ENCODE measurements around the gene TYMS.
A peak's percentile ranks its signal among the peaks of the same experiment; 100 is the strongest.

The TYMS gene

GRCh38 chr18:641224-641623 lies 16.2 kb upstream of the TYMS start:
- H3K4me3 ChIP-seq, result no peak overlapping the region
- no peak overlapping the region for H3K27ac ChIP-seq

GRCh38 chr18:644395-645004 lies 13.0 kb upstream of the TYMS start:
- Histone ChIP-seq H3K27ac (no peak overlapping the region), H3K4me3 (no peak overlapping the region)

GRCh38 chr18:647304-647703 lies 10.1 kb upstream of the TYMS start:
- Histone ChIP-seq H3K4me3 (no peak overlapping the region), H3K27ac (no peak overlapping the region)

- H3K4me3 ChIP-seq, result no peak overlapping the region
- no peak overlapping the region for H3K27ac ChIP-seq
Measured at GRCh38 chr18:649341-649740, 8.1 kb upstream of the TYMS start.

- H3K27ac ChIP-seq, result no peak overlapping the region
- H3K4me3 ChIP-seq, result no peak overlapping the region
Measured at GRCh38 chr18:650428-650858, 7.0 kb upstream of the TYMS start.

GRCh38 chr18:652131-652530 lies 5.3 kb upstream of the TYMS start:
- Histone ChIP-seq H3K27ac (no peak overlapping the region), H3K4me3 (no peak overlapping the region)

GRCh38 chr18:653512-653911 lies 3.9 kb upstream of the TYMS start:
- no peak overlapping the region for H3K4me3 ChIP-seq
- no peak overlapping the region for H3K27ac ChIP-seq

GRCh38 chr18:654601-655000 lies 2.9 kb upstream of the TYMS start:
- Histone ChIP-seq H3K4me3 (no peak overlapping the region), H3K27ac (no peak overlapping the region)

GRCh38 chr18:655445-655844 lies 2.0 kb upstream of the TYMS start:
- Histone ChIP-seq H3K27ac (no peak overlapping the region), H3K4me3 (no peak overlapping the region)

- peak overlapping the region; percentile 60 to 86 (median 74) for H3K4me3 ChIP-seq
- peak overlapping the region in 16 of 21 experiments; percentile 2 to 74 (median 50) for H3K27ac ChIP-seq
Measured at GRCh38 chr18:658001-658946, 821 bp downstream of the TYMS start.

GRCh38 chr18:658947-659533 lies 1.6 kb downstream of the TYMS start:
- Histone ChIP-seq H3K4me3 (peak overlapping the region; percentile 60 to 86 (median 74)), H3K27ac (peak overlapping the region in 3 of 21 experiments; percentile 15 to 74 (median 73))

GRCh38 chr18:659597-659996 lies 2.1 kb downstream of the TYMS start:
- Histone ChIP-seq H3K27ac (no peak overlapping the region), H3K4me3 (no peak overlapping the region)

- Histone ChIP-seq H3K27ac (no peak overlapping the region), H3K4me3 (no peak overlapping the region)
Measured at GRCh38 chr18:662197-662596, 4.7 kb downstream of the TYMS start.

- Histone ChIP-seq H3K27ac (no peak overlapping the region), H3K4me3 (no peak overlapping the region)
Measured at GRCh38 chr18:666177-666576, 8.7 kb downstream of the TYMS start.

GRCh38 chr18:666628-667027 lies 9.2 kb downstream of the TYMS start:
- Histone ChIP-seq H3K4me3 (no peak overlapping the region), H3K27ac (no peak overlapping the region)

GRCh38 chr18:668260-668659 lies 10.8 kb downstream of the TYMS start:
- Histone ChIP-seq H3K27ac (no peak overlapping the region), H3K4me3 (no peak overlapping the region)

- Histone ChIP-seq H3K4me3 (no peak overlapping the region), H3K27ac (no peak overlapping the region)
Measured at GRCh38 chr18:669077-669476, 11.6 kb downstream of the TYMS start.

GRCh38 chr18:670522-670921 lies 13.1 kb downstream of the TYMS start:
- Histone ChIP-seq H3K4me3 (no peak overlapping the region), H3K27ac (no peak overlapping the region)

GRCh38 chr18:671405-671804 lies 14.0 kb downstream of the TYMS start:
- Histone ChIP-seq H3K27ac (no peak overlapping the region), H3K4me3 (no peak overlapping the region)

GRCh38 chr18:673317-673716 lies 15.9 kb downstream of the TYMS start:
- no peak overlapping the region for H3K4me3 ChIP-seq
- H3K27ac ChIP-seq, result no peak overlapping the region

- H3K27ac ChIP-seq, result no peak overlapping the region
- H3K4me3 ChIP-seq, result no peak overlapping the region
Measured at GRCh38 chr18:673769-674168, 16.3 kb downstream of the TYMS start.

Measured in skin epidermis (tissue), 12 donors.